ENCODE results near the gene APOBEC4. TPM values are rescaled to one million over a fixed set of nuclear protein-coding genes. Genes with fewer than 3 reads are reported as not detected.

Gene APOBEC4
- total and polyA plus RNA-seq, 2 experiments from 2014 or later, result 0.37 TPM; not detected in 1

GRCh38 chr1:183699616-183700160 lies 46.6 kb upstream of the APOBEC4 start:
- H3K79me2 ChIP-seq, result no peaks in the 10 kb centered on the region
- WGBS (ENCODE audit: low lambda C conversion rate, missing lambda C conversion rate), result 25% methylated on average over 4 of the region's 4 CpGs
- no peak overlapping the region for H2AFZ ChIP-seq
- H3K4me3 ChIP-seq, result no peak overlapping the region
- no peaks in the 10 kb centered on the region for H3K9me3 ChIP-seq (ENCODE audit: low read depth)
- no peaks in the 10 kb centered on the region for H3K9me2 ChIP-seq (replicated peaks; ENCODE audit: insufficient read depth)
- no peaks in the 10 kb centered on the region for H3K36me3 ChIP-seq (replicated peaks; ENCODE audit: insufficient read depth, low read depth)
- H3K27me3 ChIP-seq, result no peaks in the 10 kb centered on the region
- TF ChIP-seq EZH2phosphoT487 (IDR thresholded peaks at IDR 0.05; ENCODE audit: low read depth, severe bottlenecking, unreplicated experiment) (no peak), CTCF (IDR thresholded peaks at IDR 0.05; ENCODE audit: poor library complexity) (no peak), EZH2 (IDR thresholded peaks at IDR 0.05; ENCODE audit: borderline replicate concordance) (no peak)
- peak overlapping the region; percentile 90 for H3K27ac ChIP-seq
- no peaks in the 10 kb centered on the region for H4K20me1 ChIP-seq (ENCODE audit: insufficient read depth, poor library complexity, severe bottlenecking)
- peaks cover 18% of the 10 kb centered on the region for H3K4me1 ChIP-seq (ENCODE audit: insufficient read depth)
- peak; percentile 58 for DNase-seq (ENCODE audit: low spot score)
- peak overlapping the region; percentile 40 for H3K4me2 ChIP-seq

GRCh38 chr1:183697814-183698590 lies 44.9 kb upstream of the APOBEC4 start:
- H3K9me3 ChIP-seq (ENCODE audit: low read depth), result no peaks in the 10 kb centered on the region
- 69% methylated on average over 3 of the region's 3 CpGs for WGBS (ENCODE audit: low lambda C conversion rate, missing lambda C conversion rate)
- no peak overlapping the region for H2AFZ ChIP-seq
- H3K4me3 ChIP-seq, result no peak overlapping the region
- H3K4me1 ChIP-seq (ENCODE audit: insufficient read depth), result peaks cover 18% of the 10 kb centered on the region
- no peak for DNase-seq (ENCODE audit: low spot score)
- H3K79me2 ChIP-seq, result no peaks in the 10 kb centered on the region
- no peak overlapping the region for H3K4me2 ChIP-seq
- no peaks in the 10 kb centered on the region for H3K36me3 ChIP-seq (replicated peaks; ENCODE audit: insufficient read depth, low read depth)
- H3K27me3 ChIP-seq, result no peaks in the 10 kb centered on the region
- TF ChIP-seq CTCF (IDR thresholded peaks at IDR 0.05; ENCODE audit: poor library complexity) (no peak), EZH2phosphoT487 (IDR thresholded peaks at IDR 0.05; ENCODE audit: low read depth, severe bottlenecking, unreplicated experiment) (no peak), EZH2 (IDR thresholded peaks at IDR 0.05; ENCODE audit: borderline replicate concordance) (no peak)
- H4K20me1 ChIP-seq (ENCODE audit: insufficient read depth, poor library complexity, severe bottlenecking), result no peaks in the 10 kb centered on the region
- peak overlapping the region; percentile 54 for H3K27ac ChIP-seq
- H3K9me2 ChIP-seq (replicated peaks; ENCODE audit: insufficient read depth), result no peaks in the 10 kb centered on the region

- Histone ChIP-seq H4K20me1 (ENCODE audit: insufficient read depth, poor library complexity, severe bottlenecking) (no peaks in the 10 kb centered on the region), H3K36me3 (replicated peaks; ENCODE audit: insufficient read depth, low read depth) (no peaks in the 10 kb centered on the region), H3K79me2 (no peaks in the 10 kb centered on the region), H3K27me3 (no peaks in the 10 kb centered on the region), H3K9me2 (replicated peaks; ENCODE audit: insufficient read depth) (no peaks in the 10 kb centered on the region), H3K4me1 (ENCODE audit: insufficient read depth) (peaks cover 18% of the 10 kb centered on the region), H2AFZ (no peak overlapping the region), H3K4me2 (no peak overlapping the region), H3K9me3 (ENCODE audit: low read depth) (no peaks in the 10 kb centered on the region), H3K27ac (no peak overlapping the region), H3K4me3 (no peak overlapping the region)
- DNase-seq (ENCODE audit: low spot score), result no peak
- TF ChIP-seq EZH2phosphoT487 (IDR thresholded peaks at IDR 0.05; ENCODE audit: low read depth, severe bottlenecking, unreplicated experiment) (no peak), CTCF (IDR thresholded peaks at IDR 0.05; ENCODE audit: poor library complexity) (no peak), EZH2 (IDR thresholded peaks at IDR 0.05; ENCODE audit: borderline replicate concordance) (no peak)
- WGBS (ENCODE audit: low lambda C conversion rate, missing lambda C conversion rate), result 71% methylated on average over 3 of the region's 3 CpGs
Measured at GRCh38 chr1:183696981-183697380, 43.9 kb upstream of the APOBEC4 start.

All from hepatocyte (in vitro differentiated cells).